H9 (cell line): ENCODE results near the gene CLEC18C. TPM values are rescaled to one million over a fixed set of nuclear protein-coding genes. Genes with fewer than 3 reads are reported as not detected.

Source experiments
- DNase-seq: peaks from one replicate; pipeline ENCODE4 v3.0.0-alpha.2; 2017
- H2AFZ ChIP-seq: one replicate; pipeline ENCODE4 v1.6.1; 2013; ENCODE audit warnings: mild to moderate bottlenecking, low read length, control low read depth, moderate library complexity
- H2AK5ac ChIP-seq: 2 replicates; pipeline ENCODE4 v1.6.1; 2013; ENCODE audit warnings: low read length, control low read depth, mixed read lengths; ENCODE audit not compliant: insufficient read length
- H2BK120ac ChIP-seq: one replicate; pipeline ENCODE4 v1.6.1; 2013; ENCODE audit warnings: low read depth, mild to moderate bottlenecking, low read length, control low read depth, inconsistent platforms; ENCODE audit not compliant: poor library complexity, severe bottlenecking
- H2BK12ac ChIP-seq: 2 replicates; pipeline ENCODE4 v1.6.1; 2013; ENCODE audit warnings: low read length, control low read depth, mixed read lengths, low read depth; ENCODE audit not compliant: insufficient read length
- H2BK15ac ChIP-seq: 2 replicates; pipeline ENCODE4 v1.6.1; 2013; ENCODE audit warnings: low read depth, low read length, control low read depth
- H2BK20ac ChIP-seq: one replicate; pipeline ENCODE4 v1.6.1; 2013; ENCODE audit warnings: low read depth, mild to moderate bottlenecking, low read length, control low read depth, inconsistent platforms; ENCODE audit not compliant: poor library complexity, severe bottlenecking
- H2BK5ac ChIP-seq: 2 replicates; pipeline ENCODE4 v1.6.1; 2013; ENCODE audit warnings: low read length, control low read depth, mixed read lengths; ENCODE audit not compliant: insufficient read length
- H3K14ac ChIP-seq: 2 replicates; pipeline ENCODE4 v1.6.1; 2013; ENCODE audit warnings: low read length, control low read depth; ENCODE audit not compliant: insufficient read depth
- H3K18ac ChIP-seq: 2 replicates; pipeline ENCODE4 v1.6.1; 2013; ENCODE audit warnings: low read depth, mild to moderate bottlenecking, mixed read lengths, low read length, control low read depth; ENCODE audit not compliant: insufficient read length
- H3K23ac ChIP-seq: 2 replicates; pipeline ENCODE4 v1.6.1; 2013; ENCODE audit warnings: low read length, control low read depth, mixed read lengths, low read depth; ENCODE audit not compliant: insufficient read length
- H3K23me2 ChIP-seq: 2 replicates; pipeline ENCODE4 v1.6.1; 2013; ENCODE audit warnings: low read depth, mild to moderate bottlenecking, mixed read lengths, low read length, control low read depth; ENCODE audit not compliant: insufficient read length, poor library complexity, severe bottlenecking
- H3K27ac ChIP-seq: 2 replicates; pipeline ENCODE4 v1.5.1; 2013; ENCODE audit warnings: low read length, control low read depth, mixed read lengths, low read depth; ENCODE audit not compliant: insufficient read length
- H3K27me3 ChIP-seq: 2 replicates; pipeline ENCODE4 v1.6.1; 2013; ENCODE audit warnings: low read length, control low read depth, inconsistent platforms; ENCODE audit not compliant: insufficient read depth
- H3K4ac ChIP-seq: 2 replicates; pipeline ENCODE4 v1.6.1; 2013; ENCODE audit warnings: low read depth, mild to moderate bottlenecking, control low read depth, inconsistent platforms, low read length, moderate library complexity
- H3K4me1 ChIP-seq: 2 replicates; pipeline ENCODE4 v1.6.1; 2013; ENCODE audit warnings: low read length, control low read depth, inconsistent platforms; ENCODE audit not compliant: insufficient read depth
- H3K4me2 ChIP-seq: 2 replicates; pipeline ENCODE4 v1.6.1; 2013; ENCODE audit warnings: low read length, control low read depth, mixed read lengths; ENCODE audit not compliant: insufficient read length, insufficient read depth
- H3K56ac ChIP-seq: 2 replicates; pipeline ENCODE4 v1.6.1; 2013; ENCODE audit warnings: low read depth, mild to moderate bottlenecking, mixed read lengths, low read length, control low read depth; ENCODE audit not compliant: insufficient read length
- H3K79me1 ChIP-seq: 2 replicates; pipeline ENCODE4 v1.6.1; 2013; ENCODE audit warnings: low read depth, mild to moderate bottlenecking, moderate library complexity, low read length, control low read depth, inconsistent platforms; ENCODE audit not compliant: insufficient read depth, poor library complexity, severe bottlenecking
- H3K79me2 ChIP-seq: 2 replicates; pipeline ENCODE4 v1.6.1; 2013; ENCODE audit warnings: low read length, control low read depth, inconsistent platforms; ENCODE audit not compliant: insufficient read depth
- H3K9ac ChIP-seq: 2 replicates; pipeline ENCODE4 v1.6.1; 2013; ENCODE audit warnings: low read length, control low read depth, mixed read lengths; ENCODE audit not compliant: insufficient read length; ENCODE audit errors: extremely low read depth
- H3K9me3 ChIP-seq: one replicate; pipeline ENCODE4 v1.6.1; 2013; ENCODE audit warnings: low read depth, low read length, inconsistent platforms; ENCODE audit not compliant: control insufficient read depth
- H3T11ph ChIP-seq: one replicate; pipeline ENCODE4 v1.6.1; 2013; ENCODE audit warnings: mild to moderate bottlenecking, low read length, control low read depth, inconsistent platforms
- H4K20me1 ChIP-seq: one replicate; pipeline ENCODE4 v1.6.1; 2013; ENCODE audit not compliant: control insufficient read depth, insufficient read length, insufficient read depth
- H4K5ac ChIP-seq: 2 replicates; pipeline ENCODE4 v1.6.1; 2013; ENCODE audit warnings: low read depth, mild to moderate bottlenecking, mixed read lengths, low read length, control low read depth; ENCODE audit not compliant: insufficient read length
- H4K8ac ChIP-seq: replicated peaks from 2 replicates; pipeline ENCODE4 v1.6.1; 2013; ENCODE audit warnings: low read length, control low read depth, mixed read lengths, low read depth; ENCODE audit not compliant: insufficient read length
- H4K91ac ChIP-seq: 2 replicates; pipeline ENCODE4 v1.6.1; 2013; ENCODE audit warnings: low read depth, mild to moderate bottlenecking, moderate library complexity, mixed read lengths, low read length, control low read depth; ENCODE audit not compliant: insufficient read length
- H3K27ac Mint-ChIP-seq, 3 experiments: 2 replicates in 2 of 3; 3 replicates in 1 of 3; pipeline ENCODE4 v1.8.0; 2020 to 2021; ENCODE audit warnings: mixed read lengths in 3 of 3, mild to moderate bottlenecking in 1 of 3, moderate library complexity in 1 of 3
- H3K27me3 Mint-ChIP-seq: 2 replicates; pipeline ENCODE4 v1.8.0; 2021; ENCODE audit warnings: low read depth, mild to moderate bottlenecking, moderate library complexity, mixed read lengths
- H3K36me3 Mint-ChIP-seq, 3 experiments: 2 replicates in 2 of 3; 3 replicates in 1 of 3; pipeline ENCODE4 v1.8.0; 2020 to 2021; ENCODE audit warnings: low read depth in 3 of 3, mixed read lengths in 3 of 3; ENCODE audit not compliant: insufficient read depth in 1 of 3
- H3K4me1 Mint-ChIP-seq, 2 experiments: 2 replicates each; pipeline ENCODE4 v1.8.0; 2020; ENCODE audit warnings: mixed read lengths in 2 of 2
- H3K4me3 Mint-ChIP-seq, 2 experiments: 2 replicates in 1 of 2; 3 replicates in 1 of 2; pipeline ENCODE4 v1.8.0; 2020 to 2021; ENCODE audit warnings: mild to moderate bottlenecking in 2 of 2, mixed read lengths in 2 of 2, moderate library complexity in 1 of 2
- H3K9me3 Mint-ChIP-seq, 2 experiments: 2 replicates in 1 of 2; 3 replicates in 1 of 2; pipeline ENCODE4 v1.8.0; 2020; ENCODE audit warnings: mild to moderate bottlenecking in 2 of 2, mixed read lengths in 2 of 2, moderate library complexity in 1 of 2
- CTCF ChIP-seq: fragments of 200-600 bp; sonication (generic); conservative IDR thresholded peaks from 3 replicates; pipeline ENCODE4 v1.8.0; 2021; ENCODE audit warnings: antibody characterized with exemption, mild to moderate bottlenecking
- WGBS: extraction: QIAGEN DNeasy Blood & Tissue Kit; methylation state at CpG from one replicate; pipeline ENCODE4 v1.1.7; 2013; ENCODE audit warnings: missing lambda C conversion rate, low lambda C conversion rate, mixed read lengths; ENCODE audit not compliant: insufficient read length; ENCODE audit errors: extremely low coverage; 5-methylcytosine and 5-hydroxymethylcytosine counted together
- total RNA-seq: library from RNA; stranded (reverse); gene quantifications from 2 replicates; pipeline ENCODE4 v1.2.1, GENCODE V29; 2021

CLEC18C gene
- total RNA-seq, 1 experiment from 2014 or later = 0.11 TPM

GRCh38 chr16:70160388-70160787, 13.2 kb upstream of the CLEC18C start:
- WGBS = no CpG with 5 or more reads among the region's 6 CpGs
- H2BK12ac ChIP-seq = no peak overlapping the region

More at GRCh38 chr16:70160388-70160787, 13.2 kb upstream of the CLEC18C start:
- Histone ChIP-seq H3K23me2 (peaks cover 2% of the 10 kb centered on the region), H4K8ac (no peak overlapping the region), H2BK15ac (no peak overlapping the region), H2BK20ac (no peak overlapping the region), H3K79me2 (no peaks in the 10 kb centered on the region), H2AK5ac (no peak overlapping the region), H3K4ac (no peak overlapping the region), H3K4me2 (no peak overlapping the region), H3K14ac (no peak overlapping the region), H3K27ac (no peak overlapping the region), H3T11ph (no peak overlapping the region), H3K4me1 (no peaks in the 10 kb centered on the region), H4K20me1 (no peaks in the 10 kb centered on the region), H3K9ac (no peak overlapping the region), H2AFZ (no peak overlapping the region), H3K27me3 (no peaks in the 10 kb centered on the region), H3K18ac (no peak overlapping the region), H4K5ac (no peak overlapping the region), H3K56ac (no peak overlapping the region), H3K79me1 (no peaks in the 10 kb centered on the region), H3K23ac (no peak overlapping the region), H2BK5ac (no peak overlapping the region), H4K91ac (no peak overlapping the region), H3K9me3 (no peaks in the 10 kb centered on the region), H2BK120ac (no peak overlapping the region)
- Mint-ChIP-seq H3K9me3 (no peaks in the 10 kb centered on the region), H3K4me3 (no peak overlapping the region), H3K4me1 (peaks cover 0 to 5% of the 10 kb centered on the region in 2 experiments; a peak in 1 of 4 replicates), H3K27me3 (no peaks in the 10 kb centered on the region), H3K36me3 (peaks cover 2 to 23% (median 12%) of the 10 kb centered on the region in 3 experiments; a peak in 5 of 7 replicates), H3K27ac (no peak overlapping the region)
- no peak for DNase-seq
- TF ChIP-seq CTCF = no peak
